DND-41 (cell line): Measurements from ENCODE around the gene ARHGDIA.

ENCODE experiments used
- CTCF ChIP-seq: IDR thresholded peaks from 2 replicates; pipeline ENCODE4 v1.5.1; 2012; ENCODE audit warnings: borderline replicate concordance, low read length, moderate library complexity, mild to moderate bottlenecking; ENCODE audit not compliant: poor library complexity, severe bottlenecking; ENCODE audit errors: extremely low read depth
- EZH2 ChIP-seq: IDR thresholded peaks from 3 replicates; pipeline ENCODE4 v1.6.1; 2012; ENCODE audit warnings: borderline replicate concordance, low read depth, mild to moderate bottlenecking, moderate library complexity, low read length, inconsistent platforms; ENCODE audit not compliant: severe bottlenecking

GRCh38 chr17:81843713-81844326 is 27.3 kb downstream of the ARHGDIA start:
- TF ChIP-seq EZH2 = no peak
- no peak for TF ChIP-seq CTCF
